Uterus (tissue), 4 donors: ENCODE results near the gene PLEKHG3. TPM values are rescaled to one million over a fixed set of nuclear protein-coding genes. Genes with fewer than 3 reads are reported as not detected.

Experiments used
- DNase-seq, 2 donors: peaks; one replicate each; pipeline ENCODE4 v3.0.0-alpha.2; 2019 to 2020
- H3K27ac ChIP-seq, 2 donors: fragments of 200-600 bp; sonication (generic); 1 replicate in 1 of 2; 2 replicates in 1 of 2; pipeline ENCODE4 v1.5.1; 2016 to 2018
- H3K27me3 ChIP-seq, 2 donors: fragments of 200-600 bp; sonication (generic); one replicate each; pipeline ENCODE4 v1.5.1; 2018 to 2019; ENCODE audit warnings: control low read depth in 1 of 2
- H3K36me3 ChIP-seq, 2 donors: fragments of 200-600 bp; sonication (generic); one replicate each; pipeline ENCODE4 v1.5.1; 2019; ENCODE audit warnings: control low read depth in 1 of 2
- H3K4me1 ChIP-seq, 2 donors: fragments of 200-600 bp; sonication (generic); one replicate each; pipeline ENCODE4 v1.5.1; 2018 to 2019; ENCODE audit warnings: control low read depth in 1 of 2
- H3K4me3 ChIP-seq, 2 donors: fragments of 200-600 bp; sonication (generic); 1 replicate in 1 of 2; 2 replicates in 1 of 2; pipeline ENCODE4 v1.5.1; 2018 to 2019; ENCODE audit warnings: mild to moderate bottlenecking in 1 of 2
- H3K9me3 ChIP-seq, 2 donors: fragments of 200-600 bp; sonication (generic); one replicate each; pipeline ENCODE4 v1.5.1; 2019; ENCODE audit warnings: control low read depth in 1 of 2
- CTCF ChIP-seq, 4 experiments: fragments of 200-600 bp in 2 of 4; fragments of 450-650 bp in 2 of 4; sonication (generic) in 2 of 4; IDR thresholded peaks; one replicate each; pipeline ENCODE4 v1.5.1; 2016 to 2019; ENCODE audit warnings: antibody characterized with exemption in 4 of 4, mild to moderate bottlenecking in 2 of 4, moderate library complexity in 1 of 4
- POLR2A ChIP-seq, 2 donors: fragments of 450-650 bp; IDR thresholded peaks; one replicate each; pipeline ENCODE4 v1.6.1; 2016; ENCODE audit warnings: antibody characterized with exemption in 2 of 2, mild to moderate bottlenecking in 1 of 2, moderate library complexity in 1 of 2
- intact Hi-C: fragments of 100-400 bp; cut with DNase I; formaldehyde crosslinking; loops from one replicate; pipeline ENCODE4 v1.15.1; 2023; ENCODE audit warnings: low total_unique reads
- total RNA-seq, 4 donors: library from RNA; depleted of rRNA in 3 of 4; stranded (reverse); fragments of >200 nt in 3 of 4; gene quantifications; one replicate each; pipeline versions ENCODE4 v1.1.0 to v1.2.4, GENCODE V29; 2014 to 2023
- donor health status: DM: yes; HTN: yes; CAD: no.

The PLEKHG3 gene
- total RNA-seq, 4 donors from 2014 or later: 40.5 to 178 (median 59.7) TPM

- intact Hi-C loops: no loop called here
- no peaks in the 10 kb centered on the region for H3K36me3 ChIP-seq
- no peaks in the 10 kb centered on the region for H3K4me1 ChIP-seq
- no peaks in the 10 kb centered on the region for H3K27me3 ChIP-seq
- no peaks in the 10 kb centered on the region for H3K9me3 ChIP-seq
- TF ChIP-seq POLR2A (IDR thresholded peaks at IDR 0.05) (no peak), CTCF (IDR thresholded peaks at IDR 0.05) (no peak)
- no peak for DNase-seq
- no peak overlapping the region for H3K27ac ChIP-seq
- H3K4me3 ChIP-seq: no peak overlapping the region
These were observed 12.8 kb upstream of the PLEKHG3 start for GRCh38 chr14:64691376-64691775.

GRCh38 chr14:64692189-64692985, 11.8 kb upstream of the PLEKHG3 start:
- Histone ChIP-seq H3K27ac (no peak overlapping the region), H3K4me3 (no peak overlapping the region), H3K4me1 (no peaks in the 10 kb centered on the region), H3K27me3 (no peaks in the 10 kb centered on the region), H3K36me3 (no peaks in the 10 kb centered on the region), H3K9me3 (no peaks in the 10 kb centered on the region)
- peak in 1 of 2 donors; percentile 28 for DNase-seq
- TF ChIP-seq POLR2A (IDR thresholded peaks at IDR 0.05) (no peak), CTCF (IDR thresholded peaks at IDR 0.05) (no peak)
- intact Hi-C loops: no loop called here

- no peaks in the 10 kb centered on the region for H3K4me1 ChIP-seq
- peak in 1 of 2 donors; percentile 18 for DNase-seq
- H3K27me3 ChIP-seq: no peaks in the 10 kb centered on the region
- no peaks in the 10 kb centered on the region for H3K36me3 ChIP-seq
- H3K9me3 ChIP-seq: no peaks in the 10 kb centered on the region
- TF ChIP-seq CTCF (IDR thresholded peaks at IDR 0.05) (no peak), POLR2A (IDR thresholded peaks at IDR 0.05) (no peak)
- H3K27ac ChIP-seq: no peak overlapping the region
- intact Hi-C loops: no loop called here
- no peak overlapping the region for H3K4me3 ChIP-seq
These were observed 11.0 kb upstream of the PLEKHG3 start for GRCh38 chr14:64692986-64693809.

- peak in 1 of 2 donors; percentile 11 for DNase-seq
- Histone ChIP-seq H3K4me3 (no peak overlapping the region), H3K27ac (no peak overlapping the region), H3K4me1 (no peaks in the 10 kb centered on the region), H3K9me3 (no peaks in the 10 kb centered on the region), H3K27me3 (no peaks in the 10 kb centered on the region), H3K36me3 (no peaks in the 10 kb centered on the region)
- TF ChIP-seq CTCF (IDR thresholded peaks at IDR 0.05) (no peak), POLR2A (IDR thresholded peaks at IDR 0.05) (no peak)
- intact Hi-C loops: no loop called here
These were observed 10.4 kb upstream of the PLEKHG3 start for GRCh38 chr14:64693810-64694165.

- TF ChIP-seq CTCF (IDR thresholded peaks at IDR 0.05) (no peak), POLR2A (IDR thresholded peaks at IDR 0.05) (no peak)
- H3K27me3 ChIP-seq: no peaks in the 10 kb centered on the region
These were observed 9.2 kb upstream of the PLEKHG3 start for GRCh38 chr14:64695071-64695470.

More at GRCh38 chr14:64695071-64695470, 9.2 kb upstream of the PLEKHG3 start:
- intact Hi-C loops: no loop called here
- Histone ChIP-seq H3K4me3 (no peak overlapping the region), H3K36me3 (no peaks in the 10 kb centered on the region), H3K4me1 (no peaks in the 10 kb centered on the region), H3K9me3 (no peaks in the 10 kb centered on the region), H3K27ac (peak overlapping the region in 1 of 2 donors; percentile 79)
- DNase-seq: peak in 1 of 2 donors; percentile 4
